ENCODE data around the gene IPPK. TPM values are rescaled to one million over a fixed set of nuclear protein-coding genes. Genes with fewer than 3 reads are reported as not detected.

Gene IPPK
- total and polyA plus RNA-seq, 2 of the 8 experiments (the other 6 are each of a cell fraction or from before 2014, with no cell fraction given) = 10.5 to 13.6 TPM

DNA sequence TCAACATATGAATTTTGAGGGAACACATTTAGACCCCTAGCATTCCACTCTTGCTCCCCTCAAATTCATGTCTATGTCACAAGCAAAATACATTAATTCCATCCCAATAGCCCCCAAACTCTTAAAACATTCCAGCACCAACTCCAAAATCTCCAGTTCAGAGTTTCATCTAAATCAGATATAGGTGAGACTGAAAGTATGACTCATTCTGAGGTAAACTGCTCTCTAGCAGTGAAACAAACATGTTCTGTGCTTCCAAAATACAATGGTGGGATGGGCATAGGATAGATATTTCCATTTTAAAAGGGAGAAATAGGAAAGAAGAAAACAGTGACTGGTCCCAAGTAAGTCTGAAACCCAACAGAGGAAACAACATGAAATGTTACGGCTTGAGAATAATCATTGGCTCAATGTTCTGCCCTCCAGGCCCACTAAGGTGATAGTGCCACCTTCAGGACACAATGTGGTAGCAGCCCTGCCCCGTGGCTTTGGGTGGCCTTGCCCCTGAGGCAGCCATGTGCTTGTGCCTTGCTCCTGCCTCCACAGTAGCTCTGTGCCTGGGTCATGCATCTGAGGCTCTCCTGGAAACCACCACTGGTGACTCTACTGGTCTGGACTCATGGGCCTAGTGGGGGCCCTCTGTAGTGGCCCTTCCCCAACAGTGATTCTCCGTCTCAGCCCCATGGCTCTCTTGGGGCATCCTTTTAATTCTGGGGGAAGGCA is 36.4 kb upstream of the IPPK start (continued):
- no peak for TF ChIP-seq SUZ12 (IDR thresholded peaks at IDR 0.05; ENCODE audit: low read length)
- TF ChIP-seq YY1 (IDR thresholded peaks at IDR 0.05; ENCODE audit: low read depth, low read length) = no peak
- TF ChIP-seq POLR2AphosphoS5 (IDR thresholded peaks at IDR 0.05; ENCODE audit: low read depth, low read length) = no peak
- TF ChIP-seq RBBP5 (IDR thresholded peaks at IDR 0.05; ENCODE audit: borderline replicate concordance, low read depth, low read length) = no peak
- TF ChIP-seq CBX8 (IDR thresholded peaks at IDR 0.05; ENCODE audit: borderline replicate concordance, low read depth, low read length) = no peak
- TF ChIP-seq SP2 (IDR thresholded peaks at IDR 0.05; ENCODE audit: low read length) = no peak
- TF ChIP-seq SAP30 (IDR thresholded peaks at IDR 0.05; ENCODE audit: insufficient read depth, insufficient replicate concordance, low read length) = no peak
- TF ChIP-seq EZH2 (IDR thresholded peaks at IDR 0.05; ENCODE audit: low read depth, low read length, severe bottlenecking) = no peak
- no peak for TF ChIP-seq POLR2A (IDR thresholded peaks at IDR 0.05; ENCODE audit: control extremely low read depth in 1 of 2, low read depth in 2 of 2, low read length in 2 of 2)
- no peak for TF ChIP-seq CEBPB (IDR thresholded peaks at IDR 0.05; ENCODE audit: low read depth, low read length)
- no peak for TF ChIP-seq CHD7 (IDR thresholded peaks at IDR 0.05; ENCODE audit: insufficient replicate concordance, low read length)

Data from H1 (cell line).